Fibroblast of the conjunctiva (primary cell): ENCODE data around the gene CMTM8.
A peak's percentile ranks its signal among the peaks of the same experiment; 100 is the strongest.
"Not testable (repeated sequence)": the region's sequence is repeated elsewhere in the genome, so short reads cannot be mapped to it uniquely, and the experiment has no call there.

Experiments
- DNase-seq: peaks from one replicate; pipeline ENCODE4 v3.0.0-alpha.2; 2010; ENCODE audit warnings: low read depth

Gene CMTM8

GRCh38 chr3:32379831-32380500, 141.5 kb downstream of the CMTM8 start:
- DNase-seq = no peak

- DNase-seq = no peak
Measured at GRCh38 chr3:32381922-32382321, 143.4 kb downstream of the CMTM8 start.

- DNase-seq = no peak
Measured at GRCh38 chr3:32383136-32383711, 144.7 kb downstream of the CMTM8 start.

- no peak for DNase-seq
Measured at GRCh38 chr3:32384938-32385337, 146.5 kb downstream of the CMTM8 start.

GRCh38 chr3:32387512-32387911, 149.0 kb downstream of the CMTM8 start:
- no peak for DNase-seq

- DNase-seq = not testable (repeated sequence)
Measured at GRCh38 chr3:32389577-32389976, 151.1 kb downstream of the CMTM8 start.

- no peak for DNase-seq
Measured at GRCh38 chr3:32391643-32392535, 153.4 kb downstream of the CMTM8 start, which contains the start of gene CMTM7. CMTM7 (plus strand) TSS chr3:32391853; CDS start chr3:32391907, 54 bp downstream.

- DNase-seq = peak; percentile 59
Measured at GRCh38 chr3:32392536-32393302, 154.2 kb downstream of the CMTM8 start.

GRCh38 chr3:32395496-32395895, 157.0 kb downstream of the CMTM8 start:
- DNase-seq = no peak

- DNase-seq = no peak
Measured at GRCh38 chr3:32397941-32398340, 159.5 kb downstream of the CMTM8 start.

GRCh38 chr3:32398531-32398930, 160.1 kb downstream of the CMTM8 start:
- DNase-seq = no peak

GRCh38 chr3:32399030-32399620, 160.6 kb downstream of the CMTM8 start:
- DNase-seq = peak; percentile 57

GRCh38 chr3:32401126-32401525, 162.6 kb downstream of the CMTM8 start:
- DNase-seq = no peak

- DNase-seq = no peak
Measured at GRCh38 chr3:32401556-32402081, 163.1 kb downstream of the CMTM8 start.

GRCh38 chr3:32403663-32404062, 165.2 kb downstream of the CMTM8 start:
- no peak for DNase-seq

GRCh38 chr3:32404714-32405113, 166.2 kb downstream of the CMTM8 start:
- no peak for DNase-seq

- DNase-seq = no peak
Measured at GRCh38 chr3:32405155-32405554, 166.7 kb downstream of the CMTM8 start.

GRCh38 chr3:32405711-32406323, 167.3 kb downstream of the CMTM8 start:
- no peak for DNase-seq

GRCh38 chr3:32406486-32407408, 168.3 kb downstream of the CMTM8 start:
- no peak for DNase-seq
